Kidney (tissue), 14 donors: Measurements from ENCODE around the gene NEDD4. TPM values are rescaled to one million over a fixed set of nuclear protein-coding genes. Genes with fewer than 3 reads are reported as not detected.

Experiments
- DNase-seq, 5 donors: peaks; one replicate each; pipeline ENCODE4 v3.0.0-alpha.2; 2013 to 2020
- FAIRE-seq: peaks from 2 replicates; lab custom pipeline; 2012; peaks lifted over from hg19 to GRCh38; lab: Jason Lieb, UNC
- H3K27ac ChIP-seq, 2 donors: one replicate each; pipeline ENCODE4 v1.7.0; 2013; ENCODE audit warnings: low read depth in 2 of 2, low read length in 2 of 2, inconsistent platforms in 1 of 2
- H3K27me3 ChIP-seq: one replicate; pipeline ENCODE4 v1.7.1; 2013; ENCODE audit warnings: low read length, inconsistent platforms; ENCODE audit not compliant: control insufficient read depth, insufficient read depth
- H3K36me3 ChIP-seq, 3 donors: one replicate each; pipeline versions ENCODE4 v1.7.0 to v1.7.1; 2013; ENCODE audit warnings: low read length in 3 of 3, control low read depth in 1 of 3, inconsistent platforms in 1 of 3; ENCODE audit not compliant: insufficient read depth in 3 of 3, control insufficient read depth in 2 of 3
- H3K4me1 ChIP-seq, 3 donors: one replicate each; pipeline versions ENCODE4 v1.7.0 to v1.7.1; 2013; ENCODE audit warnings: low read length in 3 of 3, inconsistent platforms in 1 of 3, low read depth in 1 of 3; ENCODE audit not compliant: control insufficient read depth in 2 of 3, insufficient read depth in 2 of 3
- H3K4me3 ChIP-seq, 3 donors: one replicate each; pipeline versions ENCODE4 v1.7.0 to v1.8.1; 2013; ENCODE audit warnings: low read length in 3 of 3, control low read depth in 1 of 3, inconsistent platforms in 1 of 3
- H3K9ac ChIP-seq, 3 donors: one replicate each; pipeline versions ENCODE4 v1.7.0 to v1.7.1; 2013; ENCODE audit warnings: low read length in 3 of 3, control low read depth in 1 of 3, inconsistent platforms in 1 of 3
- H3K9me3 ChIP-seq, 3 donors: one replicate each; pipeline versions ENCODE4 v1.7.0 to v1.7.1; 2013; ENCODE audit warnings: low read length in 3 of 3, control low read depth in 1 of 3, inconsistent platforms in 1 of 3; ENCODE audit not compliant: control insufficient read depth in 2 of 3, insufficient read depth in 1 of 3
- CTCF ChIP-seq: IDR thresholded peaks from 3 replicates; pipeline ENCODE4 v1.5.1; 2012; ENCODE audit warnings: mild to moderate bottlenecking, moderate library complexity, borderline replicate concordance; ENCODE audit not compliant: insufficient read depth; ENCODE audit errors: extremely low read depth
- intact Hi-C: fragments of 100-400 bp; cut with DNase I; formaldehyde crosslinking; loops from one replicate; pipeline ENCODE4 v1.11.1; 2022
- polyA plus RNA-seq: library from polyadenylated mRNA; stranded (reverse); fragments of 350-450 nt; fragmentation: Illumina TruSeq; extraction: RNeasy Lipid Tissue Mini Kit (QIAGEN cat#74804); gene quantifications from one replicate; pipeline ENCODE4 v1.2.3, GENCODE V29; 2014; ENCODE audit warnings: low read depth, low replicate concordance; ENCODE audit not compliant: insufficient read depth
- total RNA-seq: library from RNA; stranded (reverse); fragmentation: NEBNext Ultra II Directional; extraction: Animal tissue kit (Norgen Biotek cat#: 25700); gene quantifications from one replicate; pipeline ENCODE4 v1.2.1, GENCODE V29; 2021
- donor health status: control.
- donor health status: control.
- donor health status: control.
- donor health status: control.
- donor health status: control.
- donor health status: DM: yes; HTN: yes; CAD: no.
- donor health status: Normal renal cell carcinoma (clear cell type).

The NEDD4 gene
- total and polyA plus RNA-seq, 2 donors from 2014 or later, result 3.3 to 22.3 TPM

GRCh38 chr15:56036546-56037067 is 43.2 kb upstream of the NEDD4 start:
- intact Hi-C loops, result no loop called here
- H3K4me3 ChIP-seq, result no peak overlapping the region
- no peaks in the 10 kb centered on the region for H3K27me3 ChIP-seq
- FAIRE-seq, result no peak
- H3K9ac ChIP-seq, result no peak overlapping the region
- TF ChIP-seq CTCF, result no peak
- peak in 2 of 5 donors; percentile 33 to 41 for DNase-seq
- H3K27ac ChIP-seq, result no peak overlapping the region
- H3K9me3 ChIP-seq, result no peaks in the 10 kb centered on the region
- H3K36me3 ChIP-seq, result no peaks in the 10 kb centered on the region
- H3K4me1 ChIP-seq, result peaks cover 0 to 9% (median 0%) of the 10 kb centered on the region in 3 donors

GRCh38 chr15:56035166-56035565 is 41.8 kb upstream of the NEDD4 start:
- intact Hi-C loops, result no loop called here
- TF ChIP-seq CTCF, result no peak
- Histone ChIP-seq H3K9ac (no peak overlapping the region), H3K27ac (no peak overlapping the region), H3K9me3 (no peaks in the 10 kb centered on the region), H3K4me3 (no peak overlapping the region), H3K4me1 (peaks cover 0 to 1% (median 0%) of the 10 kb centered on the region in 3 donors), H3K27me3 (no peaks in the 10 kb centered on the region), H3K36me3 (no peaks in the 10 kb centered on the region)
- DNase-seq (no peak), FAIRE-seq (no peak)

GRCh38 chr15:56034514-56034913 is 41.1 kb upstream of the NEDD4 start:
- Histone ChIP-seq H3K9ac (no peak overlapping the region), H3K4me1 (no peaks in the 10 kb centered on the region), H3K9me3 (no peaks in the 10 kb centered on the region), H3K27me3 (no peaks in the 10 kb centered on the region), H3K4me3 (no peak overlapping the region), H3K27ac (no peak overlapping the region), H3K36me3 (no peaks in the 10 kb centered on the region)
- FAIRE-seq (no peak), DNase-seq (no peak)
- TF ChIP-seq CTCF, result no peak
- intact Hi-C loops, result no loop called here

GRCh38 chr15:56032373-56032772 is 39.0 kb upstream of the NEDD4 start:
- Histone ChIP-seq H3K9me3 (no peaks in the 10 kb centered on the region), H3K36me3 (no peaks in the 10 kb centered on the region), H3K9ac (no peak overlapping the region), H3K27me3 (no peaks in the 10 kb centered on the region), H3K4me3 (no peak overlapping the region), H3K27ac (no peak overlapping the region), H3K4me1 (no peaks in the 10 kb centered on the region)
- FAIRE-seq (no peak), DNase-seq (no peak)
- intact Hi-C loops, result no loop called here
- TF ChIP-seq CTCF, result no peak
